NCI-H2107 treated with DMSO at 0.1 percent for 48 hours (cell line): ENCODE measurements around the gene NPHP1.
A peak's percentile ranks its signal among the peaks of the same experiment; 100 is the strongest.
"Not testable (repeated sequence)": the region's sequence is repeated elsewhere in the genome, so short reads cannot be mapped to it uniquely, and the experiment has no call there.

Experiments
- DNase-seq: peaks from one replicate; lab custom pipeline; 2025; ENCODE audit not compliant: unreplicated experiment; lab: John Stamatoyannopoulos, UW

Gene NPHP1

DNA sequence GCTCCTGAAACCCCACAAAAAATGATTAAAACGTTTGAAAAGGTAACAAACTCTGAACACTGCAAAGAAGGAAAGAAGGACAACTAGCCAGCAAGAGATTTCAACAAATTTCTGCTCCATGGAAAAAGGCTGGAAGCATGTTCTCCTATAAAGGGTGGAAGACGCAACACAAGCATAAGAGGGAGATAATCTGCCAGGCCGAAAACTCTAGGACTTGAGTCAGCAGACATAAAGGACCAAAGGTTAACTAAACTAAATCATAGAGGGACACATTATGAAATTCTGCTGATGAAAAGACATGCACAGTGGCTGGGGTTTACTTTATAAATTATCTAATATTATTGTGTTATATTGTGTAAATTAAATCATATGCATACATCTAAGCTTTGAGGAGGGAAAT lies 6.8 kb downstream of the NPHP1 start:
- DNase-seq: no peak

DNA sequence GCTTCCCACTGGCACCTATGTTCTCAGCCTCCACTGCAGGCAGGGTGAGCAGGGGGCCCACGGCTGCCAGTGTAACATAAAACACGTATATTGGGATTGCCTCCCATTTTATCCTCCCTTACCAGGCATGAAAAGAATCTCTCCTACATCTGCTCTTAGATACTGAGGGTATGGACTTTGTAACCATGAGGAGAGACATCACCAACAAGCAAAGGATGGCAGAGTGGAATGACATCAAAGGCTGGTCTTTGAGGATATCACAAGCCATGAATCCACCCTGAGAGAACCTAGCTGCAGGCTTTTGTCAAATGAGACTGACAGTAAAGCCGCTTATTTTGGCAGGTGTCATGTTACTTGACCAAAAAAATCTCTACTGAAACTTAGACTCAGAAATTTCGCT lies 7.4 kb downstream of the NPHP1 start:
- no peak for DNase-seq

- DNase-seq: not testable (repeated sequence)
These were observed 14.6 kb downstream of the NPHP1 start for GRCh38 chr2:110190169-110190568.

- DNase-seq: no peak
These were observed 22.4 kb downstream of the NPHP1 start for GRCh38 chr2:110182449-110182848.

GRCh38 chr2:110180036-110180435 lies 24.8 kb downstream of the NPHP1 start:
- DNase-seq: no peak

- DNase-seq: no peak
These were observed 31.3 kb downstream of the NPHP1 start for GRCh38 chr2:110173523-110173922.

- DNase-seq: no peak
These were observed 32.3 kb downstream of the NPHP1 start for GRCh38 chr2:110172506-110172905.

DNA sequence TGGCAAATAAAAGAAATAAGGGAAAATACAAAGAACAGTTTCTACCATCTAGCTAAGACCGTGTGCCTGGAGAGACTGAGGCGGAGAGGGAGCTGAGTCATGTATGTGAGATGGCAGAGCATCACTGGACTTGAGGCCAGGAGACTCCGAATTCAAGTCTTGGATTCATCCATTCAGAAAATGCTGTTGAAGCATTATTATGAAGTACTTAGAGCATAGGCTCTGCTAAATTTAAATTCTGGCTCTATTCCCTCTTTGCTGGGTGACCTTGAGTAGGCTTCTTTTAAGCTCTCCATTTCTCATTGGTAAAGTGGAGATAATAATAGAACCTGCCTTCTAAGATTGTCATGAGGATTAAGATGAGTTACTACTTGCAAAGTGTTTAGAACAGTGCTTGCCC lies 34.7 kb downstream of the NPHP1 start:
- DNase-seq: no peak

DNA sequence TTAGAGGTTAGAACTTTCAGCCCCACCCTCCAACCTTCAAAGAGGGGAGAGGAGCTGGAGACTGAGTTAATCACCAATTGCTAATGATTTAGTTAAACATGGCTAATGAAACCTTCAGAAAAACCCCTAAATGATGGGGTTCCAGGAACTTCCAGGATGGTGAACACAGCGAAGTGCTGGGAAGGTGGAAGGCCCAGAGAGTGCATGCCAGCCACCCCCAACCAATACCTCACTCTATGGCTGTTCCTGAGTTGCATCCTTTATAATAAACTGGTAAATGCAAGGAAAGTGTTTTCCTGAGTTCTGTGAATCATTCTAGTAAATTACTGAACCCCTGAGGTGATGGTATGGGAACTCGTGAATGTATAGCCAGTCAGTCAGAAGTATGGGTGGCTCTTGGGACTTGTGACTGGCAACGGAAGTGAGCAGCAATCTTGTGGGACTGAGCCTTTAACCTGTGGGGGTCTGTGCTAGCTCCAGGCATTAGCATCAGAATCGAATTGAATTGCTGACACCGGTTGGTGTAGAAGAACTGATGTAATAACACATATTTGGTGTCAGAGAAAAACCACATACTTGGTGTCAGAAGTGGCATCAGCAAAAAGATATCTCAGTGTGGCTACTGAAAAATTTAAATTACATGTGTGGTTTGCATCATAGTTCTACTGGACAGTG lies 37.4 kb downstream of the NPHP1 start:
- no peak for DNase-seq

DNA sequence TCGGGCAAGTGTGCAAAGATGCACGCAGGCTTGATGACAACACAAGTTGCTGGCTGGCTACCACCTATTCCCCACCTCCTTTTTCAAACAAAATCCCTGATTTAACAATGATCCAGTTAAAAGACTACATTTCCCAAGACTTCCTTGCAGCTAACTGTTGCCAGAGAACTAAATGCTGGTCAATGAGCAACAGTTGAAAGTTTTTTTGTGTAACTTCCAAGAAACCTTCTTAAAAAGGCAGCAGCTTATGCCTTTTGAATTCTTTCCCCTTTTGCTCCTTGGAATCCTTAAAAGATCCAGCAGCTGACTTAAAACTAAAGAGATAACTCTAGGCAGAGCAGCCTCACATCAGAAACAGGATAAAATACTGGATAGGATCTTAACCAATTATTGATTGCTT lies 38.5 kb downstream of the NPHP1 start:
- no peak for DNase-seq

DNA sequence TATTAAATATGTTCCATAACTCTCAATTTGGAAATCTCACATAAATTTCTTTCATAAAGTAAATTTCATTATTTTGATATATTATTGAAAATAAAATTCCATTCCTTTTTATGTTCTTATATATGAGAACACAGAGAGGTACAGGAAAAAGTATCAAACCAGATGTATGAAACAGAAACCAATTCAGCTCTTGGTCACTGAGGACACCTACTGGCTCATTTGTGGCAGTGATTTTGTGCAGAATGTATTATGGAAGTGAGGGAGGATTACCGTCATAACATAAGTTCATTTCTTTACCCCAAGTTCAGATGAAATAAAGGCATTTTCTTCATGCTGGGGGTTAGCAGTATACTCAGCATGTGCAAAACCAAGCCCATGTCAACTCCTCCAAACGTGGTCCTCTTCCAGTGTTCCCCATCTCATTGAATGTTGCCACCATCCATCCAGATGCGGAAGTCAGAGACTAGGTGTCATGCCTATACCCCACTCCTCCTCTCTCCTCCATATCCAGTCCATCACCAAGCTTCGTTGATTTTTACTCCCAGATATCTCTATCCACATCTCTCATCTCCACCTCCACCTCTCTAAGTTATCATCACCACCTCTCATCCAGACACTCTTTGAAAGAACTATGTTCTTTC lies 47.5 kb downstream of the NPHP1 start:
- DNase-seq: peak; percentile 42

DNA sequence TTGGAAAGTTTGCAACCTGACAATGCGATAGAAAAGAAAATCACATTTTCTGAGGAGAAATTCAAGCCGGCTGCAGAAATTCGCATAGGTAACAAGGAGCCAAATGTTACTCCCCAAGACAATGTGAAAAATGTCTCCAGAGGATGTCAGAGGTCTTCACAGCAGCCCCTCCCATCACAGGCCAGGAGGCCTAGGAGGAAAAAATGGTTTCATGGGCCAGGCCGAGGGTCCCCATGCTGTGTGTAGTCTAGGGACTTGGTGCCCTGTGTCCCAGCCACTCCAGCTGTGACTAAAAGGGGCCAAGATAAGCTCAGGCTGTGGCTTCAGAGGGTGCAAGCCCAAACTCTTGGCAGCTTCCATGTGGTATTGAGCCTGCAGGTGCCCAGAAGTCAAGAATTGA lies 50.0 kb downstream of the NPHP1 start:
- not testable (repeated sequence) for DNase-seq

DNA sequence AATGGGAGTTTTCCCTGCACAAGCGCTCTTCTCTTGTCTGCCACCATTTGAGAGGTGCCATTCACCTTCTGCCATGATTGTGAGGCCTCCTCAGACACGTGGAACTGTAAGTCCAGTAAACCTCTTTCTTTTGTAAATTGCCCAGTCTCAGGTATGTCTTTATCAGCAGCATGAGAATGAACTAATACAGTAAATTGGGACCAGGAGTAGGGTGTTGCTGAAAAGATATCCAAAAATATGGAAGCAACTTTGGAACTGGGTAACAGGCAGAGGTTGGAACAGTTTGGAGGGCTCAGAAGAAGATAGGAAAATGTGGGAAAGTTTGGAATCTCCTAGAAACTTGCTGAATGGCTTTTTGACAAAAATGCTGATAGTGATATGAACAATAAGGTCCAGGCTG lies 50.6 kb downstream of the NPHP1 start:
- not testable (repeated sequence) for DNase-seq

GRCh38 chr2:110153416-110153815 lies 51.4 kb downstream of the NPHP1 start:
- DNase-seq: no peak

DNA sequence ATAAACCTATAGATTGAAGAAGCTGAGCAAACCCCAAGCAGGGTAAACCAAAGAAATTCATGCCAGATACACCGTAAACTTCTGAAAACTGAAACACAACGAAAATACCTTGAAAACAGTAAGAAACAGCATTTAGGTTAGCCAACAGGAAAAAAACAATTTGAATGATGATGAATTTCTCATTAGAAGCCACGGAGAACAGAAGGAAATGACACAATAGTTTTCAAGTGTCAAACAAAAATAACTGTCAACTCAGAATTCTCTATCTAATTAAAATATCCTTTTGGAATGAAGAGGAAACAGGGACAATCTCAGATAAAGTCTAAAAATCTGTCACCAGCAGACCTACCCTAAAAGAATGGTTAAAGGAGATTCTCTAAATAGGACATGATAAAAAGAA lies 51.9 kb downstream of the NPHP1 start:
- DNase-seq: no peak

GRCh38 chr2:110149330-110150220 lies 55.2 kb downstream of the NPHP1 start:
- DNase-seq: no peak

GRCh38 chr2:110146945-110147332 lies 57.9 kb downstream of the NPHP1 start:
- DNase-seq: no peak

GRCh38 chr2:110146183-110146944 lies 58.4 kb downstream of the NPHP1 start:
- DNase-seq: no peak

DNA sequence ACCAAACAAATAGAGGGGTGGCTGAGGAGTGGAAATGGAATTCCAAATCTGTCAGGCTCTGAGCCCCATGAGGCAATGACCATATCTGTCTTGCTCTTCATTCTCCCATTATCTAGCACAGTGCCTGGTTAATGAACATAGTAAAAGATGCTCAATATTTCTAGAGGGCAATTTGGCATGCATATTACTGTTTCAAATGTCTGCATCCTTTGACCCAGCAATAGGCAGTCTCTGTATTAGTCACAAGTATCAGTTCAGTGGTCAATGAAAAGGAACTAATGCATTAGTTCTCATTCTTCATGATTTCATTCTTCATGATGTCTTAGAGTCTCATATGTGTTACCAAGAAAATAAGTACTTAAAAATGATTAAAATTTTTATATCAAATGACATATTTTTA lies 60.8 kb downstream of the NPHP1 start:
- DNase-seq: no peak

- DNase-seq: no peak
These were observed 64.4 kb downstream of the NPHP1 start for GRCh38 chr2:110140401-110140800.

GRCh38 chr2:110134025-110134424 lies 70.8 kb downstream of the NPHP1 start:
- DNase-seq: no peak
